Muscle of arm (tissue), 12 donors: ENCODE measurements around the gene HPS5. TPM values are rescaled to one million over a fixed set of nuclear protein-coding genes. Genes with fewer than 3 reads are reported as not detected.
"Not testable (repeated sequence)": the region's sequence is repeated elsewhere in the genome, so short reads cannot be mapped to it uniquely, and the experiment has no call there.

ENCODE experiments used
- DNase-seq: peaks from one replicate; pipeline ENCODE4 v3.0.0-alpha.2; 2013
- polyA plus RNA-seq, 12 donors: library from polyadenylated mRNA; unstranded; fragments of 120-200 nt; gene quantifications; one replicate each; pipeline ENCODE4 v1.2.1, GENCODE V29; 2013; ENCODE audit not compliant: insufficient read length in 12 of 12

The HPS5 gene
- polyA plus RNA-seq, 12 donors = 11.3 to 18.1 (median 14.0) TPM; not detected in 1

GRCh38 chr11:18280438-18281045, 41.4 kb downstream of the HPS5 start:
- DNase-seq = no peak

GRCh38 chr11:18277565-18278271, 44.2 kb downstream of the HPS5 start:
- peak; percentile 11 for DNase-seq

- DNase-seq = no peak
These were observed 50.7 kb downstream of the HPS5 start for GRCh38 chr11:18271206-18271605.

- no peak for DNase-seq
These were observed 51.8 kb downstream of the HPS5 start for GRCh38 chr11:18270102-18270501.

- DNase-seq = not testable (repeated sequence)
These were observed 52.7 kb downstream of the HPS5 start for GRCh38 chr11:18269252-18269651.

GRCh38 chr11:18267335-18268133, 54.4 kb downstream of the HPS5 start:
- DNase-seq = not testable (repeated sequence)

- no peak for DNase-seq
These were observed 56.0 kb downstream of the HPS5 start, which contains the start of gene SAA1 for GRCh38 chr11:18265949-18266348. Gene SAA1 (plus strand): TSS chr11:18266264. CDS start chr11:18266888, 624 bp downstream.

- no peak for DNase-seq
These were observed 57.0 kb downstream of the HPS5 start for GRCh38 chr11:18264677-18265555.

GRCh38 chr11:18264035-18264434, 57.9 kb downstream of the HPS5 start:
- no peak for DNase-seq

GRCh38 chr11:18262681-18263350, 59.1 kb downstream of the HPS5 start:
- DNase-seq = not testable (repeated sequence)

GRCh38 chr11:18261721-18262120, 60.2 kb downstream of the HPS5 start:
- DNase-seq = no peak

GRCh38 chr11:18259259-18259658, 62.7 kb downstream of the HPS5 start:
- DNase-seq = no peak

- DNase-seq = no peak
These were observed 67.1 kb downstream of the HPS5 start for GRCh38 chr11:18254781-18255361.

- no peak for DNase-seq
These were observed 68.1 kb downstream of the HPS5 start for GRCh38 chr11:18253778-18254338.

- no peak for DNase-seq
These were observed 68.7 kb downstream of the HPS5 start for GRCh38 chr11:18253233-18253632.

GRCh38 chr11:18248561-18248960, 73.4 kb downstream of the HPS5 start, which contains the start of gene SAA2:
Gene SAA2 (minus strand): TSS chr11:18248668. CDS start chr11:18248011, 657 bp downstream.
- no peak for DNase-seq

- not testable (repeated sequence) for DNase-seq
These were observed 74.8 kb downstream of the HPS5 start for GRCh38 chr11:18247191-18247581.

GRCh38 chr11:18246379-18247190, 75.4 kb downstream of the HPS5 start:
- not testable (repeated sequence) for DNase-seq

GRCh38 chr11:18245396-18245795, 76.5 kb downstream of the HPS5 start:
- no peak for DNase-seq
